HepG2 (cell line): ENCODE data around the gene PDE4D. TPM values are rescaled to one million over a fixed set of nuclear protein-coding genes. Genes with fewer than 3 reads are reported as not detected.

Experiments
- ATAC-seq: fragments of 200-7000 bp; cut with Tn5 transposase; 3 replicates; pipeline ENCODE4 v1.9.1; 2020; ENCODE audit warnings: mild to moderate bottlenecking, moderate library complexity
- BruUV-seq: library from RNA; stranded (reverse); fragments of 400-500 nt; replicated peaks from 2 replicates; lab custom pipeline; 2021; lab: Mats Ljungman, UMichigan
- CTCF ChIA-PET: fragments of 300-600 bp; formaldehyde crosslinking; extraction: SDS; loops from one replicate; lab custom pipeline; 2021; ENCODE audit warnings: low total read pairs, inconsistent platforms, low intra/inter-chr PET ratio; lab: Yijun Ruan, JAX
- POLR2A ChIA-PET: fragments of 350-600 bp; sonication (Branson Sonifier 250); formaldehyde crosslinking; loops from one replicate; lab custom pipeline; 2020; ENCODE audit warnings: antibody characterized with exemption, inconsistent platforms; lab: Yijun Ruan, JAX
- DNase-seq: peaks from one replicate; pipeline ENCODE4 v3.0.0-alpha.2; 2015; ENCODE audit warnings: low spot score
- FAIRE-seq: peaks from 3 replicates; lab custom pipeline; 2011; peaks lifted over from hg19 to GRCh38; lab: Jason Lieb, UNC
- H2AFZ ChIP-seq: one replicate; pipeline ENCODE4 v1.6.1; 2011; ENCODE audit warnings: low read length, inconsistent platforms
- H3K27ac ChIP-seq: fragments of 300-600 bp; 3 replicates; pipeline ENCODE4 v1.8.0; 2011; ENCODE audit warnings: mixed run types, mild to moderate bottlenecking, mixed read lengths, low read length, inconsistent platforms; ENCODE audit not compliant: insufficient read depth; ENCODE audit errors: extremely low read length
- H3K27me3 ChIP-seq, 2 experiments: fragments of 200-600 bp in 1 of 2; 2 replicates in 1 of 2; 3 replicates in 1 of 2; pipeline versions ENCODE4 v1.6.0 to v1.8.0; 2011; ENCODE audit warnings: low read length in 2 of 2, mild to moderate bottlenecking in 2 of 2, moderate library complexity in 2 of 2, inconsistent platforms in 1 of 2; ENCODE audit not compliant: insufficient read depth in 2 of 2, control insufficient read depth in 1 of 2
- H3K36me3 ChIP-seq, 2 experiments: fragments of 200-600 bp in 1 of 2; replicated peaks in 1 of 2; 2 replicates in 1 of 2; 3 replicates in 1 of 2; pipeline versions ENCODE4 v1.5.1 to v1.8.0; 2011; ENCODE audit warnings: low read length in 2 of 2, inconsistent platforms in 1 of 2; ENCODE audit not compliant: insufficient read depth in 2 of 2, control insufficient read depth in 1 of 2
- H3K4me1 ChIP-seq: 2 replicates; pipeline ENCODE4 v1.5.1; 2012; ENCODE audit warnings: low read length, inconsistent platforms; ENCODE audit not compliant: insufficient read depth
- H3K4me2 ChIP-seq: 2 replicates; pipeline ENCODE4 v1.6.0; 2011; ENCODE audit warnings: low read depth, low read length, inconsistent platforms
- H3K4me3 ChIP-seq, 3 experiments: fragments of 200-600 bp in 1 of 3; sonication (generic), shearing (Covaris generic) in 1 of 3; replicated peaks in 1 of 3; 2 replicates each; pipeline ENCODE4 v1.5.1; 2011 to 2016; ENCODE audit warnings: low read length in 3 of 3, inconsistent platforms in 2 of 3, low read depth in 2 of 3, mild to moderate bottlenecking in 2 of 3, control low read depth in 1 of 3, mixed read lengths in 1 of 3; ENCODE audit not compliant: insufficient read depth in 1 of 3
- H3K79me2 ChIP-seq: one replicate; pipeline ENCODE4 v1.6.1; 2011; ENCODE audit warnings: low read length, inconsistent platforms; ENCODE audit not compliant: insufficient read depth
- H3K9ac ChIP-seq: 2 replicates; pipeline ENCODE4 v1.6.0; 2011; ENCODE audit warnings: mild to moderate bottlenecking, low read depth, low read length, inconsistent platforms; ENCODE audit not compliant: insufficient read depth
- H3K9me3 ChIP-seq: 2 replicates; pipeline ENCODE4 v1.5.1; 2012; ENCODE audit warnings: mild to moderate bottlenecking, low read length
- H4K20me1 ChIP-seq: 2 replicates; pipeline ENCODE4 v1.6.0; 2011; ENCODE audit warnings: inconsistent platforms, mild to moderate bottlenecking, low read length, moderate library complexity; ENCODE audit not compliant: insufficient read depth
- DMTF1 ChIP-seq: sonication (generic); formaldehyde crosslinking; IDR thresholded peaks from 2 replicates; pipeline ENCODE4 v1.4.0; 2020; ENCODE audit warnings: mild to moderate bottlenecking, missing genetic modification reagents
- FOXA1 ChIP-seq, 2 experiments: fragments of 450-650 bp in 1 of 2; sonication (generic) in 1 of 2; formaldehyde crosslinking in 1 of 2; IDR thresholded peaks; 2 replicates each; pipeline versions ENCODE4 v1.4.0 to v1.6.1; 2016 to 2020; ENCODE audit warnings: missing genetic modification reagents in 1 of 2
- GATA4 ChIP-seq: sonication (generic); IDR thresholded peaks from 2 replicates; pipeline ENCODE4 v1.6.1; 2016; ENCODE audit warnings: antibody characterized with exemption, low read depth, borderline replicate concordance
- IKZF4 ChIP-seq: sonication (generic); formaldehyde crosslinking; IDR thresholded peaks from 2 replicates; pipeline ENCODE4 v1.5.1; 2020; ENCODE audit warnings: borderline replicate concordance, mild to moderate bottlenecking, low read depth, missing genetic modification reagents; ENCODE audit errors: not compliant biosample characterization
- MIER3 ChIP-seq: IDR thresholded peaks from 2 replicates; pipeline ENCODE4 v1.6.1; 2016; ENCODE audit warnings: missing compliant biosample characterization, borderline replicate concordance
- MZF1 ChIP-seq: sonication (generic); formaldehyde crosslinking; IDR thresholded peaks from 2 replicates; pipeline ENCODE4 v1.8.1; 2023; ENCODE audit warnings: mild to moderate bottlenecking, missing genetic modification reagents, borderline replicate concordance
- RBAK ChIP-seq: sonication (generic); formaldehyde crosslinking; IDR thresholded peaks from 2 replicates; pipeline ENCODE4 v1.5.1; 2020; ENCODE audit warnings: mild to moderate bottlenecking, missing genetic modification reagents
- SRSF9 ChIP-seq: fragments of 200-400 bp; formaldehyde crosslinking; IDR thresholded peaks from 2 replicates; pipeline ENCODE4 v1.6.1; 2018; ENCODE audit warnings: borderline replicate concordance, mild to moderate bottlenecking, low read depth, low read length; ENCODE audit not compliant: insufficient read depth, poor library complexity, severe bottlenecking
- ZNF282 ChIP-seq: fragments of 450-650 bp; IDR thresholded peaks from 2 replicates; pipeline ENCODE4 v1.6.1; 2018; ENCODE audit not compliant: partially characterized antibody
- ZNF329 ChIP-seq: sonication (generic); formaldehyde crosslinking; IDR thresholded peaks from 2 replicates; pipeline ENCODE4 v1.9.0; 2021; ENCODE audit warnings: low read depth, mild to moderate bottlenecking, missing genetic modification reagents
- ZNF33B ChIP-seq: sonication (generic); formaldehyde crosslinking; IDR thresholded peaks from 2 replicates; pipeline ENCODE4 v1.5.1; 2020; ENCODE audit warnings: mild to moderate bottlenecking, missing genetic modification reagents
- ZNF343 ChIP-seq: sonication (generic); formaldehyde crosslinking; IDR thresholded peaks from 2 replicates; pipeline ENCODE4 v1.4.0; 2020; ENCODE audit warnings: mild to moderate bottlenecking, missing genetic modification reagents
- ZNF670 ChIP-seq: sonication (generic); formaldehyde crosslinking; IDR thresholded peaks from 2 replicates; pipeline ENCODE4 v1.8.0; 2022; ENCODE audit warnings: mild to moderate bottlenecking, missing genetic modification reagents, borderline replicate concordance
- ZNF816 ChIP-seq: sonication (generic); formaldehyde crosslinking; IDR thresholded peaks from 2 replicates; pipeline ENCODE4 v1.8.0; 2022; ENCODE audit warnings: missing genetic modification reagents, mild to moderate bottlenecking, borderline replicate concordance
- WGBS: methylation state at CpG from one replicate; pipeline ENCODE4 v1.1.6; 2017; ENCODE audit warnings: low lambda C conversion rate; 5-methylcytosine and 5-hydroxymethylcytosine counted together
- in situ Hi-C: cut with HindIII; loops from 2 replicates; pipeline ENCODE4 v1.10.0; 2017; ENCODE audit warnings: low pct_unique_long_range_greater_than_20kb; ENCODE audit not compliant: extremely low pct_ligation_motif_present
- intact Hi-C: fragments of 100-400 bp; cut with micrococcal nuclease; formaldehyde crosslinking; loops from one replicate; pipeline ENCODE4 v1.10.0; 2022; ENCODE audit not compliant: unreplicated experiment
- polyA plus RNA-seq, 8 experiments: library from polyadenylated mRNA; depleted of rRNA in 3 of 8; stranded (reverse) in 7 of 8; unstranded in 1 of 8; fragments of >200 nt; fragmentation: Illumina TruSeq in 4 of 8; extraction: Trizol in 4 of 8; gene quantifications; 2 replicates each; pipeline versions ENCODE4 v1.2.1 to v1.2.3, GENCODE V29; 2011 to 2016; ENCODE audit warnings: low read depth in 4 of 8, missing spikeins in 1 of 8, mixed read lengths in 1 of 8; ENCODE audit not compliant: insufficient read depth in 1 of 8
- total RNA-seq, 5 experiments: library from RNA; depleted of rRNA; stranded (reverse); fragments of >200 nt; fragmentation: Illumina TruSeq; extraction: Trizol; gene quantifications; 2 replicates each; pipeline ENCODE4 v1.2.3, GENCODE V29; 2016; ENCODE audit warnings: low read depth in 1 of 5

Gene PDE4D
- total and polyA plus RNA-seq, 2 of the 13 experiments (the other 11 are each of a cell fraction or from before 2014, with no cell fraction given): 7.0 to 12.2 TPM

GRCh38 chr5:58923355-58923754 lies 970.2 kb downstream of the PDE4D start:
- intact Hi-C loops: no loop called here
- Histone ChIP-seq H3K4me2 (no peak overlapping the region), H3K9ac (no peak overlapping the region), H3K27ac (no peak overlapping the region), H3K79me2 (no peaks in the 10 kb centered on the region), H3K4me1 (no peaks in the 10 kb centered on the region), H3K4me3 (no peak overlapping the region), H2AFZ (no peak overlapping the region), H3K36me3 (no peaks in the 10 kb centered on the region), H4K20me1 (no peaks in the 10 kb centered on the region), H3K9me3 (no peaks in the 10 kb centered on the region), H3K27me3 (no peaks in the 10 kb centered on the region)
- ChIA-PET CTCF (no interaction called here), POLR2A (no interaction called here)
- no peak for FAIRE-seq
- TF ChIP-seq DMTF1 (no peak), MZF1 (no peak), IKZF4 (CRISPR knock-in tag) (no peak), ZNF816 (no peak), FOXA1 (IDR thresholded peaks at IDR 0.05) (no peak), FOXA1 (CRISPR knock-in tag; IDR thresholded peaks at IDR 0.05) (no peak), ZNF33B (CRISPR knock-in tag) (no peak), ZNF329 (no peak), GATA4 (no peak), ZNF343 (CRISPR knock-in tag) (no peak), ZNF282 (no peak), SRSF9 (no peak), ZNF670 (CRISPR knock-in tag) (no peak), MIER3 (CRISPR knock-in tag) (no peak), RBAK (CRISPR knock-in tag) (no peak)
- no peak for DNase-seq
- no peak for ATAC-seq
- in situ Hi-C loops: no loop called here
- no TSS peak for BruUV-seq
- WGBS: 0% methylated on average over 2 of the region's 2 CpGs
